NCI-H748 (cell line): ENCODE data around the gene RPS6KA1.

Source experiments
- DNase-seq: peaks from one replicate; lab custom pipeline; 2025; ENCODE audit not compliant: unreplicated experiment; lab: John Stamatoyannopoulos, UW

Gene RPS6KA1

DNA sequence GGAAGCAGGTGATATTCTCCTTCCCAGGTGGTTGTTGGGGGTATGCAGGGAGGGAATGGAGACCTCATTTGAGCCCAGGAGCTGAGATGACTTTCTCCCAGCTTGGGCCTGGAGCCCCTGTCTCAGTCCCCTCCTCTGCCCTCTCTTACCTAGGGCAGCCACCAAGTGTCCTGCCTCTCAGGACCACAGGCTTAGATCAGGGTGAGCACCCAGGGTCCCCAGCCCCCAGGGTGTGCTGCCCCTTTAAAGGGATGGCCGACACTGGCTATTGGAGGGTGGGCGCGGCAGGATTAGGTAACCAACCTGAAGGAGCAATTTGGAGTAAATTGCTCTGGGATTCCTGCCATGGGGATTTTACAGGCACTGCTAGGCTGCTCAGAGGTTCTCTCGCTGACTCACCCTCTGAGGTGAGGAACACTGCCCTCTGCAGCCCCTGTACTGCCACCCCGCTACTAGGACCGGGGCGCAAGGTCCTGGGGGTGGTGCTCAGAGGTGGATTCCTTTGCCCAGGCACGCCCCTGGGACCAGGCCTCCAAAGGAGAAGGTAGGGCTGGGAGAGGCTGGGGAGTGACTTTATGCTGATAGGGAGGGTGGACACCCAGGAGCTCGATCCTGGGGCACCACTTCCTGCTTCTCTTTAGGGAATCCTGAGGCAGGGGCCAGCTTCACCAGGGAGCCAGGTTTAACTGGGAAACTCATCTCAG lies 1.5 kb downstream of the RPS6KA1 start:
- peak; percentile 80 for DNase-seq

DNA sequence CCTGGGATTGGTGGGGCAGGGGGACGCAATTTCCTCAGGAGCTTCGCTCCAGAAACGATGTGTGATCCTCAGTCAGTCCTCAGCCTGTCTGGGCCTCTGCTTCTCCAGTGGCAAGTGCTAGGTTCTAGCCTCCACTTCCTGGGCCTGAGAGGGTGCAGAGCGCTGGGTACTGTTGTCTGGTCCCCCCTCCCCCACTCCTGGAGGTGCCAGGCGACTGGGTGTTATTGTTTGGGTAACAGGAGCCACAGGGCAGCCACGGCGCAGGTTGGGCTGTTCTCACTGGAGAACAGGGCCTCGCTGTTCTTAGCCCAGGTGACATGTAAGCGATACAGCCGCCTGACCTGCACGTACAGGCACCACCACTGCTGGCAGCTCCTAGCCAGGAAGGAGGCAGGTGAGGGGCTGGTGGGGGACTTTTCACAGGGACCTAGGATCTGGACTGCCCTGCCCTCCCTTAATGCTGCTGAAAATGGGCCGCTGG lies 2.1 kb downstream of the RPS6KA1 start:
- no peak for DNase-seq

- DNase-seq: no peak
Measured at GRCh38 chr1:26533951-26534509, 4.5 kb downstream of the RPS6KA1 start.

- DNase-seq: no peak
Measured at GRCh38 chr1:26535201-26535600, 5.6 kb downstream of the RPS6KA1 start.

- no peak for DNase-seq
Measured at GRCh38 chr1:26536081-26536480, 6.5 kb downstream of the RPS6KA1 start.

DNA sequence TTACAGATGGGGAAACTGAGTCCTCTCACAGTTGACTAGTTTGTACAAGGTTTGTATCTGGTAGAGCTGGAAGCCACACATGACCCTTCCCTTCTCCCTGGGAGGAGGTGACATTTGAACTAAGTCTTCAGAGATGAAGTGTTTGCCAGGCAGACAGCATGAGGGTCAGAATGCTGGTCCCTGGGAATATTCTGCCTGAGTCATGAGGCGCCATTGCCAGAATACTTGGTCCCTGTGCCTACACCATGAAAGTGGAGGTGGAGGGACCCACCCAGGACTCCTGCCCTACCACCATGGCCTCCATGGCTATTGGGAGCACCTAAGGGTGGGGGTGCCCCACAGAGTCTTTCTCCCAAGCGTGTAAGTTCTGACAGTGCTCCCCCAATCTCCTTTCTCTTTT lies 7.0 kb downstream of the RPS6KA1 start:
- DNase-seq: no peak

DNA sequence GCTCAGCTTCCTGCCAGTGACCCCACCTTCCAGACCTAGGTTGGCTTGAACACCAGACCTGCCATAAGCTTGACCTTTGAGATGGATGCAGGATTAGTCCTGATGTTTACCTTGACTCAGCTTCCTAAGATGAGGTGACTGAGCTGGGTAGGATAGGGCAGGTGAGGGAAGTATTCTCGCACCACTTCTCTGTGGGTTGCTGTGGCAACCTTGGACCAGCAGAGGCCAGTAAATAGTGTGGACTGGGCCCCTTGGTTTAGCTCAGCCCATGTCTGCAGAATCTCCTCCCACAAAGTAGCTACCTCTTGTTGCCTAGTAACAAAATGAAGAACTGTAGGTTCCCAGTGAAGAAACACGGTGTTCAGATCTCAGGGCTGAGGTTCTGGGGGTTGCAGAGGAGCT lies 8.4 kb downstream of the RPS6KA1 start:
- peak; percentile 5 for DNase-seq

DNA sequence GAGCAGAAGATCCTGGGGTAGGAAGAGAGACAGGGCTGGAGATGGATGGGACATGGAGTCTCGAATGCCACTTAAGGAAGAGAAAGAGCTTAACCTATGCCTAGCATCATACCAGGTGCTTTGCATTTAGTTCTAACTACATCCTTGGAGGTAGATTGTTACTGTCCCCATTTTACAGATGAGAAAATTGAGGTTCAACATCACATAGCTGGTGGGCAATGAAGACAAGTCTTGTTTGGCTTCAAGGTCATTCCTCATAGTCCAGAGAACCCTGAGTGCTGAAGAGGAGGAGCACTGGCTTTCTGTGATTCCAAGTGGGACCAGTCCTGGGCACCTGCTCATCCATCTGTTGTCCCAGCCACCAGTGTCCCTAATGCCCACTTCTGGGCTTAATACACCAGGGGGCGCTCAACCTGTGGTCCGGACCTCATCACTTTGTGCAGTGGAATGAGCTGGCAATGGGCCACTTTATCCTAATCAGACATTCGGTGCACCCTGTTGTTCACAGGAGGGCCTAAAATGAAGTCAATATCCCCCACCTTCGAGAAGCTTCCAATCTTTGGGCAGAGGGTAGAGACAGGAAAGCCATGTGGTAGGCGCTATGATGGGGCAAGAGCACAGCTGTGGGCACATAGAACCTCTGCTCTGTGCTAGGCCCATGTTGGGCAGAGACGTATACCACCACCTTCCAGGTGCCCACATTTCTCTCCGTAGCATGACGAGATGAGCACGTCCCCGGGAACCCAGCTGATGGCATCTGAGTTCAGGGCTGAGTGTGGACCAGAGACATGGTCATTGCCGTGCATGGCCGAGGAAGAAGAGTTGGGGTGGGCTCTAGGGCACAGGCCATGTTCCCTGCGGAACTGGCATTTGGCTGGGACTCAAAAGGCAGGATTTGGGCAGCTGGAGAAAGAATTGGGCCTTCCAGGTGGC lies 9.2 kb downstream of the RPS6KA1 start:
- peak; percentile 11 for DNase-seq

GRCh38 chr1:26539722-26540121 lies 10.2 kb downstream of the RPS6KA1 start:
- DNase-seq: no peak

GRCh38 chr1:26540351-26540750 lies 10.8 kb downstream of the RPS6KA1 start:
- DNase-seq: no peak

DNA sequence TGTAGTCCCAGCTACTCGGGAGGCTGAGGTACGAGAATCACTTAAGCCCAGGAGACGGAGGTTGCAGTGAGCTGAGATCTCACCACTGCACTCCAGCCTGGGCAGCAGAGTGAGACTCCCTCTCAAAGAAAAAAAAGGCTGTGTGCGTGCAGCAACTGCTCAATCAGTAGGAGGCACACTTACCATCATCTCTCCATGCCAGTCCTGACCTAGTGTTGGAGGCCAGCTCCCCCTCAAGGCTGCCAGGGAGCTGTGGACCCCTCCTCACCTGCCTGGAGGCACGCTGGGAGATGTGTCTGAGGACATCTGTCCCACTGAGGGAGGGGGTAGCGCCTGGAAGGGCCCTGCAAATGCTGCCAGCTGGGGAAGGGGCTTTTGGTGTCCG lies 11.9 kb downstream of the RPS6KA1 start:
- DNase-seq: no peak

DNA sequence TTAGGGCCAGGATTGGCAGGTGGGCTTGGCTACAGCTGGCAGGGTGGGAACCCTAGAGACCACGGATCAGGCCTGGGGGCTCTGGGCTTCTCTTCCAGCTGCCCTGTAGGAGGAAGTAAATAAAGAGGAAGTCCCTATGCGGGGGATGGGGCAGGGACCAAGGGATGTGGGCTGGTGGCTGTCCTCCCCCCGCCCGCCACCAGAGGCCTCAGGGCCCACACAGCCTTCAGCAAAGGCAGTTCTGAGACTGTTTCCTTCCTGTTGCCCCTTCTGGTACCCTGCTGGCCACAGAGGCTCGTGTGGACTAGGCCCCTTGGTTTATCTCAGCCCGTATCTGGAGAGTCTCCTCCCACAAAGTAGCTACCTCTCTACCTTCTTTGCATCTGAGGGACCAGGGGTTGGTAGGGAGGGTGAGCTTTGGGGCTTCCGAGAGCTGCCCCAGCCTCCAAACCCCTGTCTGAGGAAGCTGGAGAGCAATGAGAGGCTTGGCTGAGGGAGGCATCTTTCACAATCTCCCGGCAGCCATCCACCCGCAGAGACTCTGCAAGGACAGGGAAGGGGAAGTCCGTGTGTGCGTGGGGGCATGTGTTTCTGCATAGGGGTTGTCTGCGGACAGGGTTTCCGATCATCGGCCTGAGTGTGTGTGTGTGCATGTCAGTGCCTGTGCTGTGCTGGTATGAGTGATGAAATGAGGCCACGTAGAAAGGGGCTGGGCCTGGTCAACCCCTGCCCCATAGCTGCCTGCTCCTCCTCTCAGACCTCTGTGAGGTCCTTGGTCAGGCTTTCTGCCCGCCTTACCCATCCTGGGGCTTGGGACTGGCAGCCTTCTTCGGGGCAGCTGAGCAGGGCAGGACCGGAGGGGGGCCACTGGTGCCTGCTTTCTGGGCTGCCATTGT lies 12.5 kb downstream of the RPS6KA1 start:
- peak; percentile 1 for DNase-seq

DNA sequence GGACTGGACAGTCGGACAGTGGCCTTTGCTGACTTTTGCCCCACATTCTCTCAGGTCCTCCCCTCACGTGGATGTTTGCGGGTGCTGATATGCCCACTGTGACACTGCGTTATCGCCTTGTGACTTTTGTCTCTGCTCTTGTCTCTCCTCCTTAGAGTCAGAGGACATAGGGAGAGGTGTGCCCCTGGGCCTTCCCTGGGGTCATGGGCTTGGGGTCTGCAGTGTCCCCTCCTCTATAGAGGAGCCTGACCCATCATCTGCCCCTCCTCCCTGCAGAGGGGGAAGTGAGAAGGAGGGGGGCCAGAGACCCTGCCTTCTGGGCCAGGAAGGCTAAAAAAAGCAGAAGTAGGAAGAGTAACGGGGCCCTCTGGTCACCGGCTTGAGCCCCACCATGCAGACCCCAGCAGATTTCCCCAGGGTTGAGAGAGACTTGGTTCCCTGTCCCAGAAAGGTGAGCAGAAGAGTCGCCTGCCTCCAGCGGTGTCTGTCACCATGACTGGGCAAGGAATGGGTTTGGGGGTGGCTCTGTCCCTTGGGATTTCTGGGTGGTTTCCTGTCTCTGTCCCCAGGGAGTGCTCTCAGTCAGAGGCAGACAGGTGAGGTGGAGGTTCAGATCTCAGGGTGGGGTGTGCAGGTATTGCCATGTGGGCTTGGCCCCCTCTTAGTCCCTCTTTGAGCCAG lies 13.3 kb downstream of the RPS6KA1 start:
- DNase-seq: no peak

DNA sequence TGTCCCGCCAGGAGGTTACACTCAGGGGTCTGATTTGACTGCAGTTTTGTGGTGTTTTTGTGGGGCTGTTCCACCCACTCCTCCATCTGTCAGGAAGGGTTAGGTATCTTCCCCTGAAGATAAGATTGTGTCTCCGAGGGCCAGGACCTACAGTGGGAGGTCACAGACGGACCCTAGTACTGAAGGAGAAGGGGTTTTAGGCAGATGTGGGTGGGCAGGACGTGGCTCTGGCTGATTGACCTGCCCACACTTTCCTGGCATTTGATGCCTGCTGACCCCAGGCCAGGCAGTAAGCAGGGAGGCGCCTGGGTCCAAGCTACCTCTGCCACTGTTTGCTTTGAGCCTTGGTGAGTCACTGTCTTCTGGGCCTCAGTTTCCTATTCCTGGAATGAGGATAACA lies 13.9 kb downstream of the RPS6KA1 start:
- DNase-seq: no peak

- DNase-seq: no peak
Measured at GRCh38 chr1:26544126-26544525, 14.6 kb downstream of the RPS6KA1 start.

- no peak for DNase-seq
Measured at GRCh38 chr1:26545969-26546323, 16.4 kb downstream of the RPS6KA1 start.

GRCh38 chr1:26546375-26546774 lies 16.8 kb downstream of the RPS6KA1 start:
- no peak for DNase-seq

- DNase-seq: no peak
Measured at GRCh38 chr1:26546819-26547218, 17.3 kb downstream of the RPS6KA1 start.

GRCh38 chr1:26548841-26549240 lies 19.3 kb downstream of the RPS6KA1 start:
- DNase-seq: no peak

DNA sequence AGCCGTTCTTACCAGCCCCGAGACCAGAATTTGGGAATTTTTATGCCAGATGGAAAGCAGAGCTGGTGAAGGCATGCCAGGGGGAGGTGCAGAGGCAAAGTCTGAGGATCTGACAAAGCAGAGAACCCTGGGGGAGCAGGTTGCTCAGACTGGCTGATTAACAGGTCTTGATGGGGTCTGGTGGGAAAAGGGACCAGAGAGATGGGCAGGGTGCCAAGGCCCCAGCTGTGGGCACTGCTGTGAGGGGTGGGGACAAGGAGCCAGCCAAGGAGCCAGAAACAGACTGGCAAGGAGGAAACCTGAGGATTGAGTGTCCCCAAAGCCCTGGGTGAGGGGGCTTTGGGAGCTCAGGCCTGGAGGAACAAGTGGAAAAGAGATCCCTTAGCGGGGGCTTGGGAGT lies 21.4 kb downstream of the RPS6KA1 start:
- no peak for DNase-seq
